Fibroblast of lung (primary cell): Measurements from ENCODE around the gene KRTCAP2. TPM values are rescaled to one million over a fixed set of nuclear protein-coding genes. Genes with fewer than 3 reads are reported as not detected.
"Not testable (repeated sequence)": the region's sequence is repeated elsewhere in the genome, so short reads cannot be mapped to it uniquely, and the experiment has no call there.

Experiments
- DNase-seq, 2 donors: peaks; one replicate each; pipeline versions ENCODE4 v3.0.0 to v3.0.0-alpha.2; 2010; ENCODE audit warnings: low read depth in 2 of 2
- H2AFZ ChIP-seq: 2 replicates; pipeline ENCODE4 v1.5.1; 2012; ENCODE audit warnings: low read length, control low read depth, inconsistent platforms
- H3K27ac ChIP-seq: 2 replicates; pipeline ENCODE4 v1.5.1; 2011; ENCODE audit warnings: low read length, control low read depth; ENCODE audit not compliant: insufficient read depth
- H3K27me3 ChIP-seq: 2 replicates; pipeline ENCODE4 v1.5.1; 2011; ENCODE audit warnings: mild to moderate bottlenecking, low read length; ENCODE audit not compliant: control insufficient read depth, insufficient read depth
- H3K36me3 ChIP-seq: 2 replicates; pipeline ENCODE4 v1.5.1; 2011; ENCODE audit warnings: low read length; ENCODE audit not compliant: control insufficient read depth, insufficient read depth
- H3K4me1 ChIP-seq: 2 replicates; pipeline ENCODE4 v1.5.1; 2011; ENCODE audit warnings: low read length; ENCODE audit not compliant: control insufficient read depth, insufficient read depth; ENCODE audit errors: extremely low read depth
- H3K4me2 ChIP-seq: 2 replicates; pipeline ENCODE4 v1.5.1; 2011; ENCODE audit warnings: low read length, control low read depth; ENCODE audit not compliant: insufficient read depth; ENCODE audit errors: extremely low read depth
- H3K4me3 ChIP-seq, 4 experiments: fragments of 200-600 bp in 1 of 4; sonication (generic) in 1 of 4; replicated peaks in 1 of 4; 2 replicates each; pipeline ENCODE4 v1.5.1; 2011 to 2016; ENCODE audit warnings: low read length in 4 of 4, low read depth in 3 of 4, mild to moderate bottlenecking in 3 of 4, control low read depth in 2 of 4, inconsistent platforms in 1 of 4, mixed read lengths in 1 of 4; ENCODE audit not compliant: insufficient read depth in 1 of 4; ENCODE audit errors: control extremely low read depth in 1 of 4
- H3K79me2 ChIP-seq: 2 replicates; pipeline ENCODE4 v1.5.1; 2012; ENCODE audit warnings: mild to moderate bottlenecking, low read length, inconsistent platforms; ENCODE audit not compliant: control insufficient read depth, insufficient read depth
- H3K9ac ChIP-seq: 2 replicates; pipeline ENCODE4 v1.5.1; 2011; ENCODE audit warnings: mild to moderate bottlenecking, low read length, control low read depth; ENCODE audit not compliant: insufficient read depth
- H3K9me3 ChIP-seq: 2 replicates; pipeline ENCODE4 v1.5.1; 2012; ENCODE audit warnings: low read depth, low read length; ENCODE audit not compliant: control insufficient read depth, insufficient read depth
- H4K20me1 ChIP-seq: 2 replicates; pipeline ENCODE4 v1.5.1; 2011; ENCODE audit warnings: low read length; ENCODE audit not compliant: control insufficient read depth, insufficient read depth; ENCODE audit errors: extremely low read depth
- CTCF ChIP-seq, 2 donors: IDR thresholded peaks in 1 of 2; conservative IDR thresholded peaks in 1 of 2; 1 replicate in 1 of 2; 2 replicates in 1 of 2; pipeline ENCODE4 v1.5.1; 2011 to 2012; ENCODE audit warnings: low read length in 2 of 2, control low read depth in 1 of 2, inconsistent platforms in 1 of 2, low read depth in 1 of 2, mild to moderate bottlenecking in 1 of 2
- EZH2 ChIP-seq: IDR thresholded peaks from 2 replicates; pipeline ENCODE4 v1.5.1; 2012; ENCODE audit warnings: low read length, control low read depth, mild to moderate bottlenecking; ENCODE audit errors: missing control alignments
- polyA minus RNA-seq: library from RNA; depleted of rRNA, polyadenylated mRNA; stranded (reverse); fragments of >200 nt; gene quantifications from 2 replicates; pipeline ENCODE4 v1.2.3, GENCODE V29; 2011; ENCODE audit warnings: low replicate concordance
- polyA plus RNA-seq, 2 donors: library from polyadenylated mRNA; depleted of rRNA in 1 of 2; stranded (reverse) in 1 of 2; unstranded in 1 of 2; fragments of >200 nt; gene quantifications; 2 replicates each; pipeline ENCODE4 v1.2.1, GENCODE V29; 2011 to 2012; ENCODE audit warnings: missing spikeins in 1 of 2
- total RNA-seq: library from RNA; depleted of rRNA; stranded (reverse); fragments of >200 nt; gene quantifications from 2 replicates; pipeline ENCODE4 v1.2.1, GENCODE V29; 2014

The KRTCAP2 gene
- total RNA-seq (122 and 125 TPM in 2 replicates), polyA plus RNA-seq (123 and 134 TPM in 2 replicates), polyA minus RNA-seq (358 and 370 TPM in 2 replicates)
- polyA plus RNA-seq (2012), result 213 and 246 TPM in 2 replicates

- Histone ChIP-seq H3K4me1 (peaks cover 8% of the 10 kb centered on the region), H3K9me3 (no peaks in the 10 kb centered on the region), H3K27ac (peak within 1 kb of the TSS; percentile 98), H3K36me3 (peaks cover 10% of the 10 kb centered on the region), H3K4me2 (peak within 1 kb of the TSS; percentile 95), H4K20me1 (no peaks in the 10 kb centered on the region), H3K9ac (peak within 1 kb of the TSS; percentile 96), H3K79me2 (peaks cover 11% of the 10 kb centered on the region), H2AFZ (peak within 1 kb of the TSS; percentile 88), H3K4me3 (peak within 1 kb of the TSS; percentile 76 to 97 (median 94)), H3K27me3 (no peaks in the 10 kb centered on the region)
- peak; percentile 92 to 96 for DNase-seq
- TF ChIP-seq CTCF (conservative IDR thresholded peaks at IDR 0.05 in 1 of 2, IDR thresholded peaks at IDR 0.05 in 1 of 2; ENCODE audit: low read depth in 1 of 2, low read length in 2 of 2) (peak; percentile 80 to 90), EZH2 (no peak)
Observed at GRCh38 chr1:155172732-155173477, at the start of gene KRTCAP2. Gene KRTCAP2, minus strand, starts transcription at chr1:155173304. Its CDS starts 80 bp downstream, at chr1:155173224.

- not testable (repeated sequence) for H3K27ac ChIP-seq, DNase-seq, H2AFZ ChIP-seq, H4K20me1 ChIP-seq, H3K4me2 ChIP-seq, H3K9ac ChIP-seq, H3K27me3 ChIP-seq, H3K4me3 ChIP-seq, H3K4me1 ChIP-seq, H3K36me3 ChIP-seq, H3K9me3 ChIP-seq, H3K79me2 ChIP-seq
Observed at GRCh38 chr1:155220211-155220965, 47.3 kb upstream of the KRTCAP2 start.

DNA sequence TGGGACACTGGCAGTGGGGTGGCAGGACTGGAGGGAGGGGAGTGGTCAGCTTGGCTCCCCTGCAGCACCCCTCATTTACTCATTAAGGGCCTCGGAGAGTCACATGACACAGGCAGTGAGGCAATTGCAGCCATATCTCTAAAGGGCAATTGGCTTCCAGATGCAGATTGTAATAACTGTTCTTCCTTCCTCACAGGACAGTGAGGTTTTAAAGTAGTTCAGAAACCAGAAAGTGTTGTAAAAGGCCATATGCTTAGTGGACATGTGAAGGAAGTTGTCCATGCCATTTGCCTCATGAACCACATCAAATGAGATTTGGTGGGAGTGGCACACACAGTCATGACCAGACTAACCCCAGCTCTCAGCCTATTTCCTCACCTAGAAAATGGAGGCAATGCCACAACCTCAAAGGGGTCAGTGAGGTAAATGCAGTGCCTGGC, 46.5 kb upstream of the KRTCAP2 start:
- DNase-seq, result peak in 1 of 2 donors; percentile 20
- H3K4me3 ChIP-seq, result no peak overlapping the region

More for the DNA sequence above, 46.5 kb upstream of the KRTCAP2 start:
- no peaks in the 10 kb centered on the region for H3K27me3 ChIP-seq
- peaks cover 5% of the 10 kb centered on the region for H3K4me1 ChIP-seq
- peak overlapping the region; percentile 30 for H2AFZ ChIP-seq
- H3K27ac ChIP-seq, result no peak overlapping the region
- no peaks in the 10 kb centered on the region for H3K79me2 ChIP-seq
- no peaks in the 10 kb centered on the region for H3K36me3 ChIP-seq
- H3K4me2 ChIP-seq, result no peak overlapping the region
- H4K20me1 ChIP-seq, result no peaks in the 10 kb centered on the region
- H3K9ac ChIP-seq, result no peak overlapping the region
- no peaks in the 10 kb centered on the region for H3K9me3 ChIP-seq
- TF ChIP-seq CTCF (conservative IDR thresholded peaks at IDR 0.05 in 1 of 2, IDR thresholded peaks at IDR 0.05 in 1 of 2; ENCODE audit: low read depth in 1 of 2, low read length in 2 of 2), result no peak
- no peak for TF ChIP-seq EZH2
